H1 (cell line): Measurements from ENCODE around the gene KRT3. TPM values are rescaled to one million over a fixed set of nuclear protein-coding genes. Genes with fewer than 3 reads are reported as not detected.

ENCODE experiments used
- CHD7 ChIP-seq: fragments of 300-600 bp; sonication (generic); IDR thresholded peaks from 2 replicates; pipeline ENCODE4 v1.7.1; 2012; ENCODE audit warnings: low read length, moderate library complexity, mild to moderate bottlenecking, inconsistent platforms; ENCODE audit not compliant: insufficient replicate concordance
- CTBP2 ChIP-seq: IDR thresholded peaks from 2 replicates; pipeline ENCODE4 v1.7.0; 2011; ENCODE audit warnings: borderline replicate concordance, mild to moderate bottlenecking, moderate library complexity, mixed read lengths, low read length; ENCODE audit not compliant: insufficient read depth, insufficient read length
- HDAC2 ChIP-seq, 2 experiments: fragments of 300-600 bp in 1 of 2; sonication (generic) in 1 of 2; IDR thresholded peaks; 2 replicates each; pipeline ENCODE4 v1.6.1; 2011 to 2012; ENCODE audit warnings: low read depth in 2 of 2, low read length in 2 of 2, mild to moderate bottlenecking in 2 of 2, moderate library complexity in 2 of 2, borderline replicate concordance in 1 of 2, inconsistent platforms in 1 of 2
- NRF1 ChIP-seq: IDR thresholded peaks from 2 replicates; pipeline ENCODE4 v1.6.1; 2011; ENCODE audit warnings: mild to moderate bottlenecking, low read depth, low read length, improper control_type of control experiment
- POLR2A ChIP-seq, 2 experiments: IDR thresholded peaks; 1 replicate in 1 of 2; 2 replicates in 1 of 2; pipeline ENCODE4 v1.6.1; 2011; ENCODE audit warnings: low read depth in 2 of 2, low read length in 2 of 2, mild to moderate bottlenecking in 2 of 2; ENCODE audit errors: control extremely low read depth in 1 of 2
- RFX5 ChIP-seq: IDR thresholded peaks from 2 replicates; pipeline ENCODE4 v1.6.1; 2011; ENCODE audit warnings: low read depth, low read length, improper control_type of control experiment, borderline replicate concordance
- SP4 ChIP-seq: IDR thresholded peaks from 2 replicates; pipeline ENCODE4 v1.6.1; 2012; ENCODE audit warnings: low read length, inconsistent platforms
- TBP ChIP-seq: IDR thresholded peaks from 2 replicates; pipeline ENCODE4 v1.6.1; 2011; ENCODE audit warnings: low read depth, low read length, improper control_type of control experiment
- polyA plus RNA-seq, 7 experiments: library from polyadenylated mRNA; depleted of rRNA in 3 of 7; stranded (reverse) in 5 of 7; unstranded in 2 of 7; fragments of >200 nt in 5 of 7; fragments of 200-250 nt in 2 of 7; gene quantifications; 1 replicate in 5 of 7; 2 replicates in 1 of 7; 4 replicates in 1 of 7; pipeline versions ENCODE4 v1.2.1 to v1.2.3, GENCODE V29; 2011 to 2013; ENCODE audit warnings: missing spikeins in 2 of 7, mixed read lengths in 2 of 7
- total RNA-seq: library from RNA; stranded (reverse); fragmentation: NEBNext Ultra II Directional; extraction: Animal tissue kit (Norgen Biotek cat#: 25700); gene quantifications from 2 replicates; pipeline ENCODE4 v1.2.1, GENCODE V29; 2021

KRT3 gene
- total and polyA plus RNA-seq, 2 of the 8 experiments (the other 6 are each of a cell fraction or from before 2014, with no cell fraction given): not detected

GRCh38 chr12:52788192-52788875, 7.6 kb downstream of the KRT3 start (continued):
- TF ChIP-seq CHD7 (no peak), CTBP2 (no peak), NRF1 (no peak), SP4 (no peak), TBP (no peak), HDAC2 (IDR thresholded peaks at IDR 0.05; ENCODE audit: borderline replicate concordance in 1 of 2, low read depth in 2 of 2, low read length in 2 of 2) (no peak), POLR2A (IDR thresholded peaks at IDR 0.05; ENCODE audit: control extremely low read depth in 1 of 2, low read depth in 2 of 2, low read length in 2 of 2) (no peak), RFX5 (no peak)
